D341Med (cell line): Measurements from ENCODE around the gene ANAPC10.
"Not testable (repeated sequence)": the region's sequence is repeated elsewhere in the genome, so short reads cannot be mapped to it uniquely, and the experiment has no call there.

ENCODE experiments used
- DNase-seq: peaks from one replicate; pipeline ENCODE4 v3.0.0; 2012; ENCODE audit warnings: low spot score

The ANAPC10 gene

DNA sequence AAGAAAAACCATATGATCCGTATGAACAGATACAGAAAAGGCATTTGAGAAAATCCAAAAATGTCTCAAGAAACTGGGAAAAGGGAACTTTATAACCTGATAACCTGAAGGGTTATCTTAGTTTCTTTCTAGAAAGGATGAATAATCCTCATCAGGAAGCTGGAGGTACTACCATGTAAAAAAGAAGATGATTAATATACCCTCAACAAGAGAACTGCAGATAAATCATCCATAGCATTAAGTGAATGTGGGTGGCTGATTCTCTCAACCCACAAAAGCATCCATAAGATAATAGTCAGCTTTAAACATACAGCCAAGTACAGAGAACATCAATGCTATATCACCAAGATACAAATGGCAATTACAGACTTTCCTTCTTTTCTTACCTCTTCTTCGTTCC, 26.4 kb downstream of the ANAPC10 start:
- DNase-seq: no peak

DNA sequence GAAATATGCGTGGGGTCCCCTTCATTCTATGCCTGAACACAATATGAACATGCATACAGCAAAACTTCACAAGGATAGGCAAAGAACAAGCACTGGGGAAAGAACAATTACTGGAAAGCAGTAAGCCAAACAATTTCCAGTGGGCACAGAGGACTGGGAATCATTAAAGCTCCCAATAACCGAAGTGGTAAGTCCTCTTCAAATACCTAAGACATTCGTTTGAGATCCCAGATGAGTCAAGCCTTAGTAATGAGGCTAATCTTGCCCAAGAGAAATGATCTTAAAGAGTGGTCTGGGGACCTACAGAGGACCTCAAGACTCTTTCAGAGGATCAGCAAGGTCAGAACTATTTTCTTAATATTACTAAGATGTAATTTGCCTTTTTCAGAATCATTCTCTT, 28.6 kb downstream of the ANAPC10 start:
- DNase-seq: no peak

DNA sequence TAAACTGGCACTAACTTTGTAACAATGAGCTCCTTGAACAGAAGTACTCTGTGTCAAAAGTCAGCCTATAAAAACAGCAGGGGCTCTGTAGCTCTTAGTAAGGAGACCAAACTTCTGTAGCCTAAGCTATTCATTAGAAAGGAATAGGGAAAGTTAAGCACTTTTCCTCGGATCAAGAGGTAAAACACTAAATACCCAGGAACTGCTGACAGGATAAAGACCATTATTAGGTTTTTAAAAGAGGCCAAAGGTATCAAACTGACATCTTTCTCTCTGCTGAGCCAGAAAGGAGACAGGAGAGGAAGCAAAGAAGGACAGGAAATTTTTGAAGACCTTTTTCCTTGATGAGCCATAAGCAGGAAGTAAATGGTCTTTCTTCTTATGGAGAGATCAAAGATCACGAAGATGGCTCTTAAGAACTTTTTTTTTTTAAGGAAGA, 31.9 kb downstream of the ANAPC10 start:
- no peak for DNase-seq

DNA sequence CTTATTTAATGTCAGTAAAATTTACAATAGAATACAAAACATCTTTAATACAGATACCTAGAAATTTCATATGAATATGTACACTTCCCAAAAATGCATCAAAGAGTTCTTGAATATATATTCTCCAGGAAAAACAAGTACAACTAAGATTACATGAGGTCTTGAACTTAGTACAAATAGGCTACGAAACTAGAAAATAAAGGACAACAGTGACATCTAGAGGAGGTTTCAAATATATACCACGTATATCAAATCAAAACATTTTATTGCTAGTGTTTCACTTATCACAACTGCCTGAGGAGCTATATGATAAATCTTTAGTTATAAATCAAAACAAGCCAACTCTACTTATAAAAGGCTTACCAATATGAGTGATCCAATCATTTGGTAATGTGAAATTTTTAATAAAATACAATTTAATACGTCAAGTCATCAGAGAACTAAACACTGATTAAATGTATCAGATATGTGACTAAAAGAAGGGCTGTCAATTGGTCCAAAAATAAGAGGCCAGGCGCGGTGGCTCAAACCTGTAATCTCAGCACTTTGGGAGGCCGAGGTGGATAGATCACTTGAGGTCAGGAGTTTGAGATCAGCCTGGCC, 36.6 kb downstream of the ANAPC10 start:
- DNase-seq: peak; percentile 18

DNA sequence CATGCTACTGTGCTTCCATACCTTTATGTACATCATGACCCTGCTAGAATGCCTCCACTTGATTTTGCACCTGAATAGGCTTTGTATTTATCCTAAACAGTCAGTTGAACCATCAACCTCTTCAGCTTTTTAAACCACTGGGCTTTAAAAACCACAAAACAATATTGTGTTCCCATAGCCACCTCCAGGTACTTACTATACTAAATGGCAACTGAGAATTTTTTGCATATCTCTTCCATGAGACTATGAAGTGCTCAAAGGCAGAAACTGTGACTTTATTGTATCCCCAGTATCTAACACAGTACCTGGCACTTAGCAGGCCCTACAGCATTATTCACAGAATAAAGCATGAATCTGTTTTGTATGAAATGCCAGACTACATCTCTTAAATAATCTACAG, 39.7 kb downstream of the ANAPC10 start:
- no peak for DNase-seq

DNA sequence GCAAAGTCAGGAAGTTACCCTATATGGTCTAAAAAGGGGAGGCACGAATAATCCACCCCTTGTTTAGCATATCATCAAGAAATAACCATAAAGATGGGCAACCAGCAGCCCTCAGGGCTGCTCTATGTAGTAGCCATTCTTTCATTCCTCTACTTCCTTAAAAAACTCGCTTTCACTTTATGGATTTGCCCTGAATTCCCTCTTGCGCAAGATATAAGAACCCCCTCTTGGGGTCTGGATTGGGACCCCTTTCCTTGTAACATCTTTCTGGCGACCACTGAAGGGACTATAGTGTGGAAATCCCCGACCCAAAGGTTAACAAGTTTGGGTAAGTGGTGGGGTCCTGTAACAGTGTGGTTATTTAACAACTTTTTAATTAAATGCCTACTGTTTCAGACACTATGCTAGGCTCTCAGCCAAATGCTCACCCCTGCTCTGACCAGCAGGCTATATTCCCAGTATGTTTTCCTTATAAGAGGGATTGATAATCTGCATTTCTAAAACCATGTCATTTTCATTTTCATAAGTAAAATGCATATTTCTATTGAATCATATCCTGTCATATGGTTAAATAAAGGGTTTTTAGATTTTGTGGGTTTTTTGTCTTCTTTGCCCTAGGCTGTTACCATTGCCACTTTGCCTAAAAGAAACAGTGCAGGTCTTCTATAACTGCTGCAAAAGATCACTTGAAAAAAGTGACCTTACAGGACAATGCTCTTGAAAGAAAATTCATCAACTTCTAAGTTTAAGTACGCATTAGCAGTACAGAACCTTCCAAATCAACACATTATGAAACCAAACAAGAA, 41.5 kb downstream of the ANAPC10 start:
- no peak for DNase-seq

DNA sequence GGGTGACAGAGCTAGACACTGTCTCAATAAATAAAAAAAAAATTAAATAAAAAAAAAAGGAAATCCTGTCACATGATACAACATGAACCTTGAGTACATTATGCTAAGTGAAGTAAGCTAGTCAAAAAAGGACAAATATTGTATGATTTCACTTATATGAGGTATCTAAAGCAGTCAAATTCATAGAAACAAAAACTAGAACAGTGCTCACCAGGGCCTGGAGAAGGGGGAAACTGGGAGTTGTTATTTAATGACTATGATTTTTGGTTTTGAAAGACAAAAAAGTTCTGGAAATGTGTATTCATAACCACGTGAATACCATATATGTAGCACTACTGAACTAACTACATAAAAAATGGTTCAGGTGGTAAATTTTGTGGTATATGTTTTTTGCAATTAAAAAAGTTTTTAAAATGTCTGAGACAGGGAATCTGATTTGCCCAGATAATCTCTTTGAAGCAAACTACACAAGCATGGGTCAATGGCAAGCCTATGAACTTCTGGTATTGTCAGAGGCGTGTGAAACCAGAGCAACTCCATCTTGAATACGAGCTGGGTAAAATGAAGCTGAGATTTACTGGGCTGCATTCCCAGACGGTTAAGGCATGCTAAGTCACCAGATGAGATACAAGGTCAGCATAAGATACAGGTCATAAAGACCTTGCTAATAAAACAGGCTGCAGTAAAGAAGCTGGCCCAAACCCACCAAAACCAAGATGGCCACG, 42.3 kb downstream of the ANAPC10 start:
- DNase-seq: no peak

DNA sequence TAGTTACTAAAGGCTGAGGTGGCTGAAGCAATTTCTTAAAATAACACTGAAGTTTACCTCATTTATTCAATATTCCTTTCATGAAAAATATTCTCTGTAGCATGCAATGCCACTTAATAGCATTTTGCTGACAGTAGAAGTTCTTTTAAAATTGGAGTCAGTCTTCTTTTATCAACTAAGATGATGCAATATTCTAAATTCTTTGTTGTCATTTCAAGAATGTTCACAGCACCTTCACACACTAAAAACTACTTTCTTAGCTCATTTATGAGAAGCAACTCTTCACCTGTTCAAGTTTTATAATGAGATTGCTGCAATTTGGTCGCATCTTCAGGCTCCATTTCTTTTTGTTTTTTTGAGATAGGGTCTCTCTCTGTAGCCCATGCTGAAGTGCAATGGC, 48.8 kb downstream of the ANAPC10 start:
- no peak for DNase-seq

DNA sequence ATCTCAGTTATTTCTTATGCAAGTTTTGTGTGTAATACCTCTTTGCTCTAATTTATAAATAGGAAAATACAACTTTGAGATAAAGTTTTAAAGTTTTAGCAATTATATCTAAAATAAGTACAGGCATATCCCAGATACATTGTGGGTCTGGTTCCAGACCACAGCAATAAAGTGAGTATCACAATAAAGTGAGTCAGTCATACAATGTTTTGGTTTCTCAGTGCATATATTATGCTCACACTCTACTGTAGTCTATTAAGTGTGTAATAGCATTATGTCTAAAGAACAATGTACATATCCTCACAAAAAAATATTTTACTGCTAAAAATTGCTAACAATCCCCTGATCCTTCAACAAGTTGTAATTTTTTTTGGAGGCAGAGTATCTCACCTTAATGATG, 49.2 kb downstream of the ANAPC10 start:
- DNase-seq: no peak

DNA sequence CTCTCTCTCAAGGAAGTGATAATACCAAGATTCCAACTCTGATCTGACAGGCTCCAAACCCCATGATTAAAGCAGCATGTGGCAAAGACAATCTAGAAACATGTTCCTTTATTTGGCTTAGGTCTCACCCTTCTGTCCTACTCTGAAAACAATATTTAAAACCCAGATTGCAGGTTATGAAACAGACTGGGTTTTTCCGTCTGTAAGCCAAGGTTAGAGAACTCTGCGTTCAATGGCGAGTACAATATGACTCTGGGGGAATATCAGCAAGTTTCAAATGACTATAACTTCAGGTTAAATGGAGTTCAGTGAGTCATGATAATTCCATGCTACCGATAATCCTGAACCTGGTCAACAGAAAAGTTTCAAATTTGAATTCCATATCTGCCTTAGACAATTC, 50.8 kb downstream of the ANAPC10 start:
- no peak for DNase-seq

DNA sequence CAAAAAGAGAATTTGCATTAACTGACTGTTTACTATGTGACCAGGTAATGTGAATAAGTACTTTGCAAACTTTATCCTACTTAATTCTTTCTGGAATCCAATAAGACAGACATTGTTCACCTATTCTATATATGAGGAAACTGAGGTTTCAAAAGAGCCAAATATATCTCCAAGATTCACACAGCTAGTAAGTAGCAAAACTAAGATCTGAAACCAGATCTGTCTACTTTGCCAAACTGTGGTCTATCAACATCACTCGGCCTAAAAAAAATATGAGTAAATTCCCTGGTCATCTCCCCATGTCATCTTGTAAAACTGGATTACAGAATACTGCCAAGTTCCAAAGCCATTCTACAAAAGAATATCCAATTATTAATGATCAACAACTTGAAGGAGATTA, 52.8 kb downstream of the ANAPC10 start:
- no peak for DNase-seq

DNA sequence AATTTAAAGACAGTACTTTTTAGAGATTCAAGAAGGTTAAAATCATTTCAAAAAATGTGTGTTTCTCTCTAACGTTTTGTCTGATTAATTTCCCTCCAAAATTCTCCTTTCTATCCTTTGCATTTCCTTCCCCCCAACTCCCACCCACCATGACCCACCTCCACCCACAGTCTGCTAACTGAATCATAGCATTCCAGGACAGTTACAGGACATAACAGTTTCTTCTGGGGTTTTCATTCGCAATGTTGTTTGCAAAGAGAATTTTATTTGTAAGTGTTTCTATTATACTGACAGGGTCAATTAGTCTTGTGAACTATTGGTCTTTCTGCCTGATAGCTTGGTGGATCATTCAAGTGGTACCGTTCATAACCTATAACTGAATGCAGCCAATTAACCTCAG, 53.7 kb downstream of the ANAPC10 start:
- DNase-seq: no peak

DNA sequence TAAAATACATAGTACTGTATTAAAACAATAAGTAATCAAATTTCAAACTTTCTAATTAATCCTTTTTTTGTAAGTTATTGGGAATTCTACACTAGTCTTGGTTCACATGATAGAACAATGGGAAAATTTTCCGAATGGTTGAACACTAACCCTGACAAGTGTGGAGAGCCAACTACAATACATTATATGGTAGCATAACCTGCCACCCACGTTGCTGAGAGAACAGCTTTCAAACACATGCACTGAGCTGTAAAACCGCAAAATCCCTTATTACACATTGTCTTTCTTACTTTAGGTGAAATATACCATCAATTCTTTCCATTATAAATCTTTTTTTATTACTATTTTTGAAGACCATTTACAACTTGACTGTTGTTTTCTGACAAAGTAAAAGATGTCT, 54.7 kb downstream of the ANAPC10 start:
- DNase-seq: no peak

DNA sequence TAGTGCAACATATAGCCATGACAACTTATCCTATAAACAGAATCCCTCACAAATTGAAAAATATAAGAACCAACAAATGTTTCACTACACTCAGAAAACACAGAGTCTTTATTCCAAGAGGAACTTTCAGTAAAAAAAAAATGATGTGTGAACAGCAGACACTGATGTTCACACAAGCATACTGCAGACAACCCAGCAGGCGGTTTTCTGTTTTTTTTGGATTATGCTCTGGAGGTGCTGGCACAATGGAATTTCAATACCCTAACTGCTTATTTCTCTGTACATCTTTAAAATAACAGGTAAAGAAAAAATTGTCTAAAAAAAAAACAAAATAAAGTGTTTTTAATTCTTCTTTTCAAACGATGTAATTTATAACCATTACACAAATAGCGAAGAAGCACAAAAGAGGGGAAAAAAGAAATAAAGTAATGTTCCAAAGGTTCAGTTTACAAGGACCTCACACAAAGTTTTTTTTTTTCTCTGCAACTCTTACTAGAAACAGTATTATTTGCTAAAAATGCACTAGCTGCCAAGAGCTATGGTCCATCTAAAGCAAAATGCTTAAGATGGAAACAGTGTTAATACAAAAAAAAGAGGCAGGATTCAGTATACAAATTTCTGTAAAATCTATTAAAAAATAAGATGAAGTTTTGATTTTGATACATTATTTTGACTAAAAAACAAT, 55.3 kb downstream of the ANAPC10 start:
- no peak for DNase-seq

DNA sequence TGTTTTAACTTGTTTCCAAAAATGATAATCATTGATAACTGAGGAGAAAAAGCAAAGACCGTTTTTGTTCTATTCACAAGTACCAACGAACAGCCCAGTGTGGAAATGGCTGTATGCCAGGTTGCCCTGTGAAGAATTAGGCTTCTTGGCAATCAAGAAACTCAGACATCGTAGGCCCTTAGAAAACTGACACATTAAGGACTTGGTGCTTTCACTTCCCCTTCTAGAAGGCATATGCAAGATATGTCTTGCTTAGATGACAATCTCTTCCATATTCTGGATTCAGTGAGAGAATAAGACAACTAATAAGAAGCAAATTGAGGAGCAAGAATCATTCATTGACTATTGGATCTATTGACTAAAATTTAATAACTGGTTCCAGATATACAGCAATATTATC, 56.6 kb downstream of the ANAPC10 start:
- no peak for DNase-seq

DNA sequence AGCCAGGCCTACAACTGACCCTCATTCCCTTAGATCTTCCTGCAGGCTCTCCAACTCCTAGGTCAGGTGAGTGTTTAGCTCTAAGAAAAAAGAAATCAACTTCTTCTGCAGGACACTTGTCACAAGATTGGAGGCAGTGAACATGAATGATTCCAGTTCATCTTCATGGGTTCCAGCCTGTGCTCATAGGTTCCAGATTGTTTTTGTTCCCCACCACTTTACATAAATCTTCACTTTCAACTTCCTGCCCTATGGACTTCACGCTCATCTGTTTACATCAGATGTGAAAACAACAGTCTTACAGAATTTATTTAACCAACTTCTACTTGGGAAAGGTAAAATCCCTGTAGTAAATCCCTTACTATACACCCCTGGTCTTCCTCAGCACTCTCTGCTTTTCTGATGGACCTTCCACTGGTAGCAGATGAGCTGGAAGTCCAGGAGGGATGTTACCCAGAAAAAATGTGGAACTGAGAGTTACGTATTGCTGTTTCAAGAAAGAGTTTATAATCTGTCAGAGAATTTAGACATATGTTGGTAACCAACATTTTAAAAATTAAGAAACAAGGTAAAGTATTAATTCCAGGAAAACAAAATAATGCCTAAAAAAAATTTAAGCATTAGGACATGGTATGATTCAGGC, 62.4 kb downstream of the ANAPC10 start:
- DNase-seq: no peak

DNA sequence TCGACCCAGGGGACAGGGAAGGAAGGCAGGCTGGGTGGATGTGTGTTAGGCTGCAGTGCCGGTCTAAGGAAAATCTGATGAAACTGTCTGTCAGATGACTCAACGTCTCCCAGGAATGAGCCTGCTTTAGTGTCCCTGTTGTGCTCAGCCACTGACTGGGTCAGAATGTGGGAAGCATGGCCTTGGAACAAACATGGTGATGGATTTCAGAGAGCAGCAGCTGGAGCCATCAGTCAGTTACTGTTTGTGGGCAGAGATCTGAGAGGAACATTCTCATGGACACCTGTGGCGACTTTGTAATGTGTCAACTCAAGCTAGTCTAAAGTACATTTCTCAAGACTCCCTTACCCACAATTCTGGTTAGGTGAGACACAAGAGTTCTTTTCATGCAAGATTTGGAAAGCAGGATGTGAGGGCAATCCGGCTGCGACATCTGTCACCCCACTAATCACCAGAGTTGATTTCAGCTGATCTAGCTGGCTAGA, 63.2 kb downstream of the ANAPC10 start:
- DNase-seq: peak; percentile 33

DNA sequence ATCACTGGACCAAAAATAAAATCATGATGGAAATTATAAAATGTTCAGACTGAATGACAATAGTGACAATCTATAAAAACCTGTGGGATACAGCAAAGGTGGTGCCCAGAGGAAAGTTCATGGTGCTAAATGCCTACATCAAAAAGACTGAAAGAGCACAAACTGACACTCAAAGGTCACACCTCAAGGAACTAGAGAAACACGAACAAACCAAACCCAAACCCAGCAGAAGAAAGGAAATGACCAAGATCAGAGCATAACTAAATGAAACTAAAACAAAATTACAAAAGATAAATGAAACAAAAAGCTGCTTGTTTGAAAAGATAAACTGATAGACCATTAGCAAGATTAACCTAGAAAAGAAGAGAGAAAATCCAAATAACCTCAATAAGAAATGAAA, 78.7 kb downstream of the ANAPC10 start:
- no peak for DNase-seq

DNA sequence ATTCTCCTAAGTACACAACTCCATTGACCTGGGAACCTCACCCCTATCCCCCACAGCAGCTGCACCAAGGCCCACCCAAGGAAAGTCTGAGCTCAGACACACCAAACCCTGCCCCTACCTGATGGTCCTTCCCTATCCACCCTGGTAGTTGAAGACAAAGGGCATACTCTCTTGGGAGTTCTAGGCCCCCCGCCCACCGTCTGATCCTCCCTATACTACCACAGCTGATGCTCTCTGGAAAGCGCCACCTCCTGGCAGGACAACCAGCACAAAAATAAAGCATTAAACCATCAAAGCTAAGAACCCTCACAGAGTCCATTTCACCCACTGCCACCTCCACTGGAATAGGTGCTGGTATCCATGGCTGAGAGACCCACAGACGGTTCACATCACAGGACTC, 83.6 kb downstream of the ANAPC10 start:
- no peak for DNase-seq

DNA sequence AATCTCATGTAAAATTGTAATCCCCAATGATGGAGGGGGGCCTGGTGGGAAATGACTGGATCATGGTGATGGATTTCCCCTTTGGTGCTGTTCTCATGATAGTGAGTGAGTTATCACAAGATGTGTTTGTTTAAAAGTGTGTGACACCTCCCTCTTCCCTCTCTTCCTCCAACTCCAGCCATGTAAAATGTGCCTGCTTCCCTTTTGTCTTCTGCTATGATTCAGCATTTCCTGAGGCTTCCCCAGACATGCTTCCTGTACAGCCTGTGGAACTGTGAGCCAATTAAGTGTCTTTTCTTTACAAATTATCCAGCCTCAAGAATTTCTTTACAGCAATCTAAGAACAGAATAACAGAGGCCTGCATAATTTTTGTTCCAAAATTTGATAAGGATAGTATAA, 85.2 kb downstream of the ANAPC10 start:
- no peak for DNase-seq

DNA sequence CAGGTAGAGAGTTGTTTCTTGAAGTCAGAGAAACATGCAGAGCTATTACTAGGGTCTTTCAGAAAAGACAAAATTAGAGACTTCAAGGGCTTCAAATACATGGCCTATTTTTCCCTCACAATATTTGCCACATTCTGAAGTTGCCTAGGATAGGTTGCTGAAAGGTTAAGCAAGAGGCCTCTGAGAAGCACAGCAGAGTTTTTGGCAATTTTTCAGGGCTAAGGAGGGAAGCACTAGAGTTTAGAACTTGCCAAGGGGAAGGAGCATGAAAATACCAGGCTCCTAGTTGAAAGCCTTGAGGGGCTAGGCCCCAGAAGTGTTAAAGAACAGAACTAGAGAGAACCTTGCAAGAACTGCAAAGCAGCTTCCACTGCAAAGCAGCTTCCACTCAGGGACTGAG, 86.4 kb downstream of the ANAPC10 start:
- no peak for DNase-seq

DNA sequence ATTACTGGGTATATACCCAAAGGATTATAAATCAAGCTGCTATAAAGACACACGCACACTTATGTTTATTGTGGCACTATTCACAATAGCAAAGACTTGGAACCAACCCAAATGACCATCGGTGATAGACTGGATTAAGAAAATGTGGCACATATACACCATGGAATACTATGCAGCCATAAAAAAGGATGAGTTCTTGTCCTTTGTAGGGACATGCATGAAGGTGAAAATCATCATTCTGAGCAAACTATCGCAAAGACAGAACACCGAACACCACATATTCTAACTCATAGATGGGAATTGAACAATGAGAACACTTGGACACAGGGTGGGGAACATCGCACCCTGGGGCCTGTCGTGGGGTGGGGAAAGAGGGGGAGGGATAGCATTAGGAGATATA, 87.7 kb downstream of the ANAPC10 start:
- DNase-seq: not testable (repeated sequence)
